Measurements from ENCODE around the gene ASXL1.

- TF ChIP-seq CTCF (IDR thresholded peaks at IDR 0.05) (no peak), POLR2A (IDR thresholded peaks at IDR 0.05) (no peak), POLR2AphosphoS5 (IDR thresholded peaks at IDR 0.05) (no peak)
Measured at GRCh38 chr20:32396646-32397160, 38.6 kb downstream of the ASXL1 start.

Data from gastroesophageal sphincter (tissue), 3 donors.